Breast epithelium (tissue), 3 donors: ENCODE results near the gene TNFRSF1A.

Experiments
- CTCF ChIP-seq, 3 donors: fragments of 450-650 bp; IDR thresholded peaks; one replicate each; pipeline ENCODE4 v1.5.1; 2016 to 2017; ENCODE audit warnings: antibody characterized with exemption in 3 of 3, mild to moderate bottlenecking in 3 of 3, moderate library complexity in 3 of 3
- POLR2A ChIP-seq: fragments of 450-650 bp; IDR thresholded peaks from one replicate; pipeline ENCODE4 v1.6.1; 2016; ENCODE audit warnings: antibody characterized with exemption, mild to moderate bottlenecking, moderate library complexity

GRCh38 chr12:6340745-6341416, 995 bp downstream of the TNFRSF1A start:
- TF ChIP-seq CTCF (IDR thresholded peaks at IDR 0.05), result no peak
- no peak for TF ChIP-seq POLR2A
